ENCODE data around the gene DNAJC10. TPM values are rescaled to one million over a fixed set of nuclear protein-coding genes. Genes with fewer than 3 reads are reported as not detected.

Gene DNAJC10
- polyA plus RNA-seq, 1 donor (not counting 4 experiments of a cell fraction or from before 2014, with no cell fraction given) = 92.6 TPM

DNA sequence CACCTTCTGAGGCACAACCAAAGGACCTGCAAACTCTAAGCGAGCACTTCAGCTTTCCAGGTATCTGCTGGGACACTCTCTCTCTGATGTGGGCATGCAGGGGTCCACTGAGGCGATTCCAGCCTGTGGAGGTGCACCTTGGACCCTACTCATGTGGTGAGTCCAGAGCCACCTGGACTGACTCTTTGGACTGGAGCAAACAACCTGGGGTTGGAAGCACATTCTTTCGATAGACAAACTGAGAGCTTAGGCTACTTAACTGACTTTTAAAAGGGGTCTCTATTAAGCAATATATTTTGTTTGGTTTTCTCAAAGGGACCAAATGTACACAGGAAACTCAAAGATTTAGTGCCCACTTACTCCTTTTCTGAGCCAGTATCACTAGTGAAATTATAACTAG lies 98.7 kb downstream of the DNAJC10 start:
- Histone ChIP-seq H3K27me3 (ENCODE audit: control insufficient read depth, extremely low read depth, insufficient read depth, low read length) (peaks cover 4% of the 10 kb centered on the region), H3K79me2 (ENCODE audit: control insufficient read depth, insufficient read depth, low read length) (no peaks in the 10 kb centered on the region), H3K4me1 (ENCODE audit: control insufficient read depth, extremely low read depth, insufficient read depth, low read length) (no peaks in the 10 kb centered on the region), H3K9ac (ENCODE audit: control insufficient read depth, extremely low read depth, insufficient read depth, low read length) (no peak overlapping the region), H2AFZ (ENCODE audit: control insufficient read depth, low read length) (no peak overlapping the region), H3K36me3 (ENCODE audit: control insufficient read depth in 2 of 2, extremely low read depth in 1 of 2, insufficient read depth in 2 of 2, low read length in 2 of 2) (no peaks in the 10 kb centered on the region), H4K20me1 (ENCODE audit: control insufficient read depth, extremely low read depth, insufficient read depth, low read length) (no peaks in the 10 kb centered on the region), H3K9me3 (ENCODE audit: control insufficient read depth, low read depth, low read length) (no peaks in the 10 kb centered on the region), H3K4me3 (ENCODE audit: control insufficient read depth in 2 of 3, extremely low read depth in 1 of 3, insufficient read depth in 2 of 3, low read depth in 1 of 3, low read length in 3 of 3) (no peak overlapping the region), H3K27ac (ENCODE audit: control insufficient read depth, insufficient read depth, low read length) (no peak overlapping the region), H3K4me2 (ENCODE audit: control insufficient read depth, extremely low read depth, insufficient read depth, low read depth, low read length) (no peak overlapping the region), H3K9me1 (ENCODE audit: control insufficient read depth, extremely low read depth, insufficient read depth, low read length) (no peaks in the 10 kb centered on the region)
- TF ChIP-seq CTCF (optimal IDR thresholded peaks at IDR 0.05 in 1 of 3, IDR thresholded peaks at IDR 0.05 in 1 of 3, conservative IDR thresholded peaks at IDR 0.05 in 1 of 3; ENCODE audit: extremely low read depth in 1 of 3, insufficient read depth in 2 of 3, low read length in 3 of 3) (no peak), EZH2 (IDR thresholded peaks at IDR 0.05; ENCODE audit: low read length) (no peak)
- FAIRE-seq = no peak
- dilution Hi-C loops (cut with MboI; ENCODE audit: extremely low pct_ligation_motif_present, low sequenced_read_pairs) = no loop called here
- no peak for DNase-seq (ENCODE audit: low read depth, low spot score)

DNA sequence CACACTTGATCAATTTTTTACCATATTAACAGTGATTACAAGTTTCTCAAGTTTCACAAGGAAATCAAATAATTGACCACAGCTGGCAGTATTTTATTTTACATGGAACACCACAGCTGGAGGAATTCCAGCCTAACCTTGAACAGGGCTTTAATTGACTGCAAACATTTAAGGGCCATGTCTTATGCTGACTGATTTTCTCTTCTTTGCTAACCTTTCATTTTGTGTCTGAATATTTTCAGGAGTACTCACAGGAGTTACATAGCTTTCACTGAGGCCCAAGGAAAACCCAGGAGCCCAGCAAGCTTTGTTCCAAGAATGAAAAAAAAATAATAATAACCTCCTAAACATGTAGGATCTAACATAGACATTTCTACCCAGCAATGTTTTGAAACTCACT lies 100.8 kb downstream of the DNAJC10 start:
- Histone ChIP-seq H3K4me3 (ENCODE audit: control insufficient read depth in 2 of 3, extremely low read depth in 1 of 3, insufficient read depth in 2 of 3, low read depth in 1 of 3, low read length in 3 of 3) (no peak overlapping the region), H4K20me1 (ENCODE audit: control insufficient read depth, extremely low read depth, insufficient read depth, low read length) (no peaks in the 10 kb centered on the region), H2AFZ (ENCODE audit: control insufficient read depth, low read length) (no peak overlapping the region), H3K27me3 (ENCODE audit: control insufficient read depth, extremely low read depth, insufficient read depth, low read length) (peaks cover 4% of the 10 kb centered on the region), H3K4me2 (ENCODE audit: control insufficient read depth, extremely low read depth, insufficient read depth, low read depth, low read length) (no peak overlapping the region), H3K9me3 (ENCODE audit: control insufficient read depth, low read depth, low read length) (no peaks in the 10 kb centered on the region), H3K9ac (ENCODE audit: control insufficient read depth, extremely low read depth, insufficient read depth, low read length) (no peak overlapping the region), H3K36me3 (ENCODE audit: control insufficient read depth in 2 of 2, extremely low read depth in 1 of 2, insufficient read depth in 2 of 2, low read length in 2 of 2) (no peaks in the 10 kb centered on the region), H3K79me2 (ENCODE audit: control insufficient read depth, insufficient read depth, low read length) (no peaks in the 10 kb centered on the region), H3K9me1 (ENCODE audit: control insufficient read depth, extremely low read depth, insufficient read depth, low read length) (no peaks in the 10 kb centered on the region), H3K4me1 (ENCODE audit: control insufficient read depth, extremely low read depth, insufficient read depth, low read length) (no peaks in the 10 kb centered on the region), H3K27ac (ENCODE audit: control insufficient read depth, insufficient read depth, low read length) (no peak overlapping the region)
- dilution Hi-C loops (cut with MboI; ENCODE audit: extremely low pct_ligation_motif_present, low sequenced_read_pairs) = no loop called here
- no peak for TF ChIP-seq CTCF (optimal IDR thresholded peaks at IDR 0.05 in 1 of 3, IDR thresholded peaks at IDR 0.05 in 1 of 3, conservative IDR thresholded peaks at IDR 0.05 in 1 of 3; ENCODE audit: extremely low read depth in 1 of 3, insufficient read depth in 2 of 3, low read length in 3 of 3)
- no peak for TF ChIP-seq EZH2 (IDR thresholded peaks at IDR 0.05; ENCODE audit: low read length)
- FAIRE-seq (no peak), DNase-seq (ENCODE audit: low read depth, low spot score) (no peak)
